GM06990 (cell line): Measurements from ENCODE around the gene KANSL2.
"Not testable (repeated sequence)": the region's sequence is repeated elsewhere in the genome, so short reads cannot be mapped to it uniquely, and the experiment has no call there.

Experiments
- DNase-seq: peaks from one replicate; pipeline ENCODE4 v3.0.0-alpha.2; 2011; ENCODE audit not compliant: insufficient read length; ENCODE audit errors: extremely low read depth
- H3K27me3 ChIP-seq: replicated peaks from 2 replicates; pipeline ENCODE4 v1.6.0; 2011; ENCODE audit warnings: low read length; ENCODE audit not compliant: control insufficient read depth, insufficient read depth
- H3K36me3 ChIP-seq: 2 replicates; pipeline ENCODE4 v1.5.1; 2011; ENCODE audit warnings: low read length; ENCODE audit not compliant: control insufficient read depth, insufficient read depth
- H3K4me3 ChIP-seq: replicated peaks from 2 replicates; pipeline ENCODE4 v1.5.1; 2011; ENCODE audit warnings: low read depth, mild to moderate bottlenecking, control low read depth, low read length
- TF ChIP-seq, protein P1 (sequence below): IDR thresholded peaks from 2 replicates; pipeline ENCODE4 v1.5.1; 2011; ENCODE audit warnings: low read length, control low read depth, mild to moderate bottlenecking, inconsistent platforms; ENCODE audit not compliant: insufficient read depth, poor library complexity, severe bottlenecking

KANSL2 gene

DNA sequence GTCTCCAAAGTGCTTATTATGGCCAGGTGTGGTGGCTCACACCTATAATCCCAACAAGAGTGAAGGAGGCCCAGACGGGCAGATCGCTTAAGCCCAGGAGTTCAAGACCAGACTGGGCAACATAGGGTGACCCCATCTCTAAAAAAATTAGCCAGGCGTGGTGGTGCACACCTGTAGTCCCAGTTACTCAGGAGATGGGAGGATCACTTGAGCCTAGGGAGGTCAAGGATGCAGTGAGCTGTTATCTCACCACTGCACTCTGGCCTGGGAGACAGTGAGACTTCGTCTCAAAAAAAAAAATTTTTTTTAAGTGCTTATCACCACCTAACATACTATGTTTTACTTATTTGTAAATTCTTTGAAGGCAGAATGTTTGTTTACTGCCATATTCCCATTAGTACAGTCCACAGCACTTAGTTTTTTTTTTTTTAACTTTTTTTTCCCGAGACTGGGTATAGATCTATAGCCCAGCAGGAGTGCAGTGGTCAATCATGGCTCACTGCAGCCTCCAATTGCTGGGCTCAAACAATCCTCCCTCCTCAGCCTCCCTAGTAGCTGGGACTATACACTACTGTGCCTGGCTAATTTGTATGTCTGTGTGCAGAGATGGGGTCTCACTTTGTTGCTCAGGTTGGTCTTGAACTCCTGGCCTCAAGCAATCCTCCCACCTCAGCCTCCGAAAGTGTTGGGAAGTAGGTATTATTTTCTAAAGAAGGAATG lies 4.7 kb upstream of the KANSL2 start:
- no peak for DNase-seq
- Histone ChIP-seq H3K4me3 (no peak overlapping the region), H3K27me3 (no peaks in the 10 kb centered on the region), H3K36me3 (peaks cover 3% of the 10 kb centered on the region)
- TF ChIP-seq, protein P1, sequence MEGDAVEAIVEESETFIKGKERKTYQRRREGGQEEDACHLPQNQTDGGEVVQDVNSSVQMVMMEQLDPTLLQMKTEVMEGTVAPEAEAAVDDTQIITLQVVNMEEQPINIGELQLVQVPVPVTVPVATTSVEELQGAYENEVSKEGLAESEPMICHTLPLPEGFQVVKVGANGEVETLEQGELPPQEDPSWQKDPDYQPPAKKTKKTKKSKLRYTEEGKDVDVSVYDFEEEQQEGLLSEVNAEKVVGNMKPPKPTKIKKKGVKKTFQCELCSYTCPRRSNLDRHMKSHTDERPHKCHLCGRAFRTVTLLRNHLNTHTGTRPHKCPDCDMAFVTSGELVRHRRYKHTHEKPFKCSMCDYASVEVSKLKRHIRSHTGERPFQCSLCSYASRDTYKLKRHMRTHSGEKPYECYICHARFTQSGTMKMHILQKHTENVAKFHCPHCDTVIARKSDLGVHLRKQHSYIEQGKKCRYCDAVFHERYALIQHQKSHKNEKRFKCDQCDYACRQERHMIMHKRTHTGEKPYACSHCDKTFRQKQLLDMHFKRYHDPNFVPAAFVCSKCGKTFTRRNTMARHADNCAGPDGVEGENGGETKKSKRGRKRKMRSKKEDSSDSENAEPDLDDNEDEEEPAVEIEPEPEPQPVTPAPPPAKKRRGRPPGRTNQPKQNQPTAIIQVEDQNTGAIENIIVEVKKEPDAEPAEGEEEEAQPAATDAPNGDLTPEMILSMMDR: no peak

DNA sequence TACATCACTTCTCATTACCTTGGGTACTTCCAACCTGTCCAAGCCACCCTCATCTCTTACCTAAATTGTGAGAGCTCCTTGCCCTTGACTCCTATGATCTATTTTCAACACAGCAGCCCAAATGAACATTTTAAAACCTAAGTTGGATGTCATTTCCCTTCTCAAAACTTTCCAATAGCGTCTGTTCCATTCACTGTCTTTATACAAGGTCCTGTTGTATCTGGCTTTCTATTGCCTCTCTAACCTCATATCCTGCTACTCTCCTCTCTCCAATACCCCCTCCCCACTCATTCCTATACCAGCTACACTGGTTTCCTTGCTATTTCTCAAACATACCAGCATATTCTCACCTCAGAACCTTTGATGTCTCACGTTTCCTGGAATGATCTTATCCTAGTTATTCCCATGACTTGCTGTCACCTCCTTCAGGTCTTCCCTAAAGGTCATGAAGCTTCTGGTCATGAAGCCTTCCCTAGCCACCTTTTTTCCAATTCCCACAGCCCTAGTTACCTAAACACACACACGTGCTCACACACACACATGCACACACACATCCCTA lies 4.1 kb upstream of the KANSL2 start:
- TF ChIP-seq, protein P1: no peak
- DNase-seq: no peak
- Histone ChIP-seq H3K27me3 (no peaks in the 10 kb centered on the region), H3K4me3 (no peak overlapping the region), H3K36me3 (peaks cover 2% of the 10 kb centered on the region)

DNA sequence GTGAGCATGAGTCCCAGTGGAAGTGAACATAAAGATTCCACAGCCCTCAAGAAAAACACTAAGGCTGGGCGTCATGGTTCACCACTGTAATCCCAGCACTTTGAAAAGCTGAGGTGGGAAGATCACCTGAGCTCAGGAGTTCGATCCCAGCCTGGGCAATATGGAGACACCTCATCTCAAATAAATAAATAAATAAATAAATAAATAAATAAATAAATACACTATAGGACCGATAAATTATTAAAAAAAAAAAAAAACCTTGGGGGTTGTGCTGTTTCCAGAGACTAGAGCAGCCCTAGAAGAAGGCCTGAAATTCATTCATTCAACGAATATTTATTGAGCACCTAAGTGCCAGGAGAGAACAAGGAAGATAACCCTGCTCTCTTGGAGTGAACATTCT lies 1.5 kb upstream of the KANSL2 start:
- Histone ChIP-seq H3K27me3 (no peaks in the 10 kb centered on the region), H3K4me3 (no peak overlapping the region), H3K36me3 (peaks cover 8% of the 10 kb centered on the region)
- TF ChIP-seq, protein P1: no peak
- no peak for DNase-seq

DNA sequence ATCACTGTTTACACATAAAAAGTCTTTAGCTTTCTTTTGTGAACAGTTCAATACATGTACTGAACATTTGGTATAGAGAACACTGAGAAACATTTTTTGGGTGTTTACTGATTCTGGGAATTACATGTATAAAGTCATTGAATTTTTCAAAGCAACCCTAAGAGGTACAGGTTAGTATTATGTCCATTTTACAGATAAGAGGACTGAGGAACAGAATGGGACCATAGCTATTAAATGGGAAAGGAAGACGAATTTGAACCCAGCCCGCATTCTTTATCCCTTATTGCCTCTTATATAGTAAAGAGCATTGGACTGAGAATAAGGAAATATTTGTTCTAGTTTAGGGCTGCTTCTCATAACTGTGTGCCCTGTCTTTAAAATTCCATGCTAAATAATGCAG lies 889 bp upstream of the KANSL2 start:
- TF ChIP-seq, protein P1: no peak
- Histone ChIP-seq H3K4me3 (peak overlapping the region; percentile 78), H3K27me3 (no peaks in the 10 kb centered on the region), H3K36me3 (peaks cover 8% of the 10 kb centered on the region)
- DNase-seq: no peak

DNA sequence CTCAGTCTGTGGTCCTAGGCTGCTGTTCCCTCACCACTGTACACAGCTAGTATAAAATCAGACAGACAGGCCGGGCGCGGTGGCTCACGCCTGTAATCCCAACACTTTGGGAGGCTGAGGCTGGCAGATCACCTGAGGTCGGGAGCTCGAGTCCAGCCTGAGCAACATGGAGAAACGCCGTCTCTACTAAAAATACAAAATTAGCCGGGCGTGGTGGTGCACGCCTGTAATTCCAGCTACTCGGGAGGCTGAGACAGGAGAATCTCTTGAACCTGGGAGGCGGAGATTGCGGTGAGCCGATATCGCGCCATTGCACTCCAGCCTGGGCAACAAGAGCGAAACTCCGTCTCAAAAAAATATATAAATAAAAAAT lies 481 bp upstream of the KANSL2 start:
- H3K36me3 ChIP-seq, DNase-seq, H3K27me3 ChIP-seq: not testable (repeated sequence)
- peak overlapping the region; percentile 78 for H3K4me3 ChIP-seq

DNA sequence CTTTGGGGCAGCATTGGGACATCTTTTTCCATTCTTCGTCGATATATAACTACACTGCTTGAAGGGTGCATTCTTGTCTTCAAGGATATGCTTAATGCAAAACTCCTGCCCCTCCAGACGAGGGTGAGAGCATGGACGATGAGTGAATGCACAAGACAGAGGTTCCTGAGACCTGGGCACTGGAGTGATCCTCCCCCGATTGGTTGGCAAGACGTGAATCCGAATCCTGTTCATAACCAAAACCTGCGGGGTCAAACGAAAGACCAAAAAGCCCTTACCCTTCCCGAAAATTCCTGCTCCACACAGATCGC lies 684 bp downstream of the KANSL2 start:
- Histone ChIP-seq H3K4me3 (peak overlapping the region; percentile 89), H3K27me3 (no peaks in the 10 kb centered on the region), H3K36me3 (peaks cover 10% of the 10 kb centered on the region)
- DNase-seq: no peak
- TF ChIP-seq, protein P1: no peak
